Stimulated activated naive CD8-positive, alpha-beta T cell treated with anti-CD3 and anti-CD28 coated beads, Interleukin-15, Interleukin-2, amounts not matched to agents 100 ng/mL and 50 ng/mL, for 24 hours (primary cell): ENCODE data around the gene ZYG11B.
"Not testable (repeated sequence)": the region's sequence is repeated elsewhere in the genome, so short reads cannot be mapped to it uniquely, and the experiment has no call there.

Experiments used
- H3K27ac Mint-ChIP-seq: one replicate; pipeline ENCODE4 v1.8.0; 2021; ENCODE audit warnings: mild to moderate bottlenecking, mixed read lengths
- H3K27me3 Mint-ChIP-seq: one replicate; pipeline ENCODE4 v1.8.0; 2021; ENCODE audit warnings: mixed read lengths
- H3K36me3 Mint-ChIP-seq: one replicate; pipeline ENCODE4 v1.8.0; 2021; ENCODE audit warnings: low read depth, mixed read lengths
- H3K4me1 Mint-ChIP-seq: one replicate; pipeline ENCODE4 v1.8.0; 2021; ENCODE audit warnings: low read depth, mixed read lengths
- H3K4me3 Mint-ChIP-seq: one replicate; pipeline ENCODE4 v1.8.0; 2021; ENCODE audit warnings: mild to moderate bottlenecking, mixed read lengths
- H3K9me3 Mint-ChIP-seq: one replicate; pipeline ENCODE4 v1.8.0; 2021; ENCODE audit warnings: mixed read lengths

The ZYG11B gene

GRCh38 chr1:52697795-52698674 lies 28.2 kb upstream of the ZYG11B start, which contains the start of gene COA7:
TSS of gene COA7 (minus strand) at chr1:52698347. CDS start at chr1:52698326, 21 bp downstream.
- Mint-ChIP-seq H3K4me1 (peaks cover 37% of the 10 kb centered on the region), H3K36me3 (peaks cover 30% of the 10 kb centered on the region), H3K27ac (peak within 1 kb of the TSS; percentile 96), H3K9me3 (no peaks in the 10 kb centered on the region), H3K4me3 (peak within 1 kb of the TSS; percentile 95), H3K27me3 (no peaks in the 10 kb centered on the region)

GRCh38 chr1:52702886-52703787 lies 23.1 kb upstream of the ZYG11B start:
- Mint-ChIP-seq H3K27me3 (no peaks in the 10 kb centered on the region), H3K27ac (peak overlapping the region; percentile 94), H3K4me1 (peaks cover 21% of the 10 kb centered on the region), H3K36me3 (no peaks in the 10 kb centered on the region), H3K9me3 (no peaks in the 10 kb centered on the region), H3K4me3 (peak overlapping the region; percentile 91)

GRCh38 chr1:52706136-52706670 lies 20.1 kb upstream of the ZYG11B start:
- H3K36me3 Mint-ChIP-seq = no peaks in the 10 kb centered on the region
- no peak overlapping the region for H3K4me3 Mint-ChIP-seq
- H3K9me3 Mint-ChIP-seq = no peaks in the 10 kb centered on the region
- peaks cover 15% of the 10 kb centered on the region for H3K4me1 Mint-ChIP-seq
- H3K27ac Mint-ChIP-seq = no peak overlapping the region
- H3K27me3 Mint-ChIP-seq = peaks cover 4% of the 10 kb centered on the region

GRCh38 chr1:52706941-52707926 lies 19.0 kb upstream of the ZYG11B start:
- peaks cover 4% of the 10 kb centered on the region for H3K27me3 Mint-ChIP-seq
- no peak overlapping the region for H3K4me3 Mint-ChIP-seq
- H3K36me3 Mint-ChIP-seq = no peaks in the 10 kb centered on the region
- H3K27ac Mint-ChIP-seq = no peak overlapping the region
- H3K4me1 Mint-ChIP-seq = peaks cover 15% of the 10 kb centered on the region
- H3K9me3 Mint-ChIP-seq = no peaks in the 10 kb centered on the region

- Mint-ChIP-seq H3K4me1 (peaks cover 10% of the 10 kb centered on the region), H3K4me3 (no peak overlapping the region), H3K27ac (no peak overlapping the region), H3K36me3 (no peaks in the 10 kb centered on the region), H3K9me3 (no peaks in the 10 kb centered on the region), H3K27me3 (peaks cover 4% of the 10 kb centered on the region)
Measured at GRCh38 chr1:52707927-52708655, 18.2 kb upstream of the ZYG11B start.

GRCh38 chr1:52709016-52709415 lies 17.2 kb upstream of the ZYG11B start:
- Mint-ChIP-seq H3K36me3 (no peaks in the 10 kb centered on the region), H3K27me3 (peaks cover 4% of the 10 kb centered on the region), H3K27ac (no peak overlapping the region), H3K4me1 (peaks cover 3% of the 10 kb centered on the region), H3K9me3 (no peaks in the 10 kb centered on the region), H3K4me3 (no peak overlapping the region)

GRCh38 chr1:52713590-52713989 lies 12.7 kb upstream of the ZYG11B start:
- no peak overlapping the region for H3K4me3 Mint-ChIP-seq
- no peaks in the 10 kb centered on the region for H3K27me3 Mint-ChIP-seq
- H3K9me3 Mint-ChIP-seq = no peaks in the 10 kb centered on the region
- no peaks in the 10 kb centered on the region for H3K36me3 Mint-ChIP-seq
- H3K27ac Mint-ChIP-seq = no peak overlapping the region
- no peaks in the 10 kb centered on the region for H3K4me1 Mint-ChIP-seq

GRCh38 chr1:52715296-52715695 lies 11.0 kb upstream of the ZYG11B start:
- not testable (repeated sequence) for H3K27me3 Mint-ChIP-seq, H3K4me1 Mint-ChIP-seq, H3K4me3 Mint-ChIP-seq, H3K9me3 Mint-ChIP-seq, H3K27ac Mint-ChIP-seq, H3K36me3 Mint-ChIP-seq

GRCh38 chr1:52723260-52723659 lies 3.0 kb upstream of the ZYG11B start:
- H3K27me3 Mint-ChIP-seq = peaks cover 3% of the 10 kb centered on the region
- no peak overlapping the region for H3K4me3 Mint-ChIP-seq
- no peak overlapping the region for H3K27ac Mint-ChIP-seq
- H3K4me1 Mint-ChIP-seq = peaks cover 26% of the 10 kb centered on the region
- H3K36me3 Mint-ChIP-seq = no peaks in the 10 kb centered on the region
- no peaks in the 10 kb centered on the region for H3K9me3 Mint-ChIP-seq

GRCh38 chr1:52725903-52726264 lies 369 bp upstream of the ZYG11B start:
- Mint-ChIP-seq H3K36me3 (no peaks in the 10 kb centered on the region), H3K4me3 (peak overlapping the region; percentile 81), H3K27me3 (peaks cover 3% of the 10 kb centered on the region), H3K4me1 (peaks cover 32% of the 10 kb centered on the region), H3K9me3 (no peaks in the 10 kb centered on the region), H3K27ac (peak overlapping the region; percentile 66)

- Mint-ChIP-seq H3K27me3 (peaks cover 3% of the 10 kb centered on the region), H3K9me3 (no peaks in the 10 kb centered on the region), H3K4me3 (peak overlapping the region; percentile 95), H3K27ac (peak overlapping the region; percentile 93), H3K36me3 (peaks cover 4% of the 10 kb centered on the region), H3K4me1 (peaks cover 32% of the 10 kb centered on the region)
Measured at GRCh38 chr1:52727114-52727586, 897 bp downstream of the ZYG11B start.

- Mint-ChIP-seq H3K4me3 (peak overlapping the region; percentile 95), H3K27me3 (peaks cover 2% of the 10 kb centered on the region), H3K4me1 (peaks cover 32% of the 10 kb centered on the region), H3K27ac (no peak overlapping the region), H3K9me3 (no peaks in the 10 kb centered on the region), H3K36me3 (peaks cover 4% of the 10 kb centered on the region)
Measured at GRCh38 chr1:52727956-52728656, 1.9 kb downstream of the ZYG11B start.

GRCh38 chr1:52733368-52733767 lies 7.1 kb downstream of the ZYG11B start:
- Mint-ChIP-seq H3K27ac (no peak overlapping the region), H3K9me3 (no peaks in the 10 kb centered on the region), H3K4me1 (peaks cover 4% of the 10 kb centered on the region), H3K27me3 (no peaks in the 10 kb centered on the region), H3K36me3 (peaks cover 4% of the 10 kb centered on the region), H3K4me3 (no peak overlapping the region)
